Kidney (tissue), 14 donors: Measurements from ENCODE around the gene RAD17. TPM values are rescaled to one million over a fixed set of nuclear protein-coding genes. Genes with fewer than 3 reads are reported as not detected.
"Not testable (repeated sequence)": the region's sequence is repeated elsewhere in the genome, so short reads cannot be mapped to it uniquely, and the experiment has no call there.

Experiments used
- DNase-seq, 5 donors: peaks; one replicate each; pipeline ENCODE4 v3.0.0-alpha.2; 2013 to 2020
- FAIRE-seq: peaks from 2 replicates; lab custom pipeline; 2012; peaks lifted over from hg19 to GRCh38; lab: Jason Lieb, UNC
- H3K27ac ChIP-seq, 2 donors: one replicate each; pipeline ENCODE4 v1.7.0; 2013; ENCODE audit warnings: low read depth in 2 of 2, low read length in 2 of 2, inconsistent platforms in 1 of 2
- H3K27me3 ChIP-seq: one replicate; pipeline ENCODE4 v1.7.1; 2013; ENCODE audit warnings: low read length, inconsistent platforms; ENCODE audit not compliant: control insufficient read depth, insufficient read depth
- H3K36me3 ChIP-seq, 3 donors: one replicate each; pipeline versions ENCODE4 v1.7.0 to v1.7.1; 2013; ENCODE audit warnings: low read length in 3 of 3, control low read depth in 1 of 3, inconsistent platforms in 1 of 3; ENCODE audit not compliant: insufficient read depth in 3 of 3, control insufficient read depth in 2 of 3
- H3K4me1 ChIP-seq, 3 donors: one replicate each; pipeline versions ENCODE4 v1.7.0 to v1.7.1; 2013; ENCODE audit warnings: low read length in 3 of 3, inconsistent platforms in 1 of 3, low read depth in 1 of 3; ENCODE audit not compliant: control insufficient read depth in 2 of 3, insufficient read depth in 2 of 3
- H3K4me3 ChIP-seq, 3 donors: one replicate each; pipeline versions ENCODE4 v1.7.0 to v1.8.1; 2013; ENCODE audit warnings: low read length in 3 of 3, control low read depth in 1 of 3, inconsistent platforms in 1 of 3
- H3K9ac ChIP-seq, 3 donors: one replicate each; pipeline versions ENCODE4 v1.7.0 to v1.7.1; 2013; ENCODE audit warnings: low read length in 3 of 3, control low read depth in 1 of 3, inconsistent platforms in 1 of 3
- H3K9me3 ChIP-seq, 3 donors: one replicate each; pipeline versions ENCODE4 v1.7.0 to v1.7.1; 2013; ENCODE audit warnings: low read length in 3 of 3, control low read depth in 1 of 3, inconsistent platforms in 1 of 3; ENCODE audit not compliant: control insufficient read depth in 2 of 3, insufficient read depth in 1 of 3
- intact Hi-C: fragments of 100-400 bp; cut with DNase I; formaldehyde crosslinking; loops from one replicate; pipeline ENCODE4 v1.11.1; 2022
- polyA plus RNA-seq: library from polyadenylated mRNA; stranded (reverse); fragments of 350-450 nt; fragmentation: Illumina TruSeq; extraction: RNeasy Lipid Tissue Mini Kit (QIAGEN cat#74804); gene quantifications from one replicate; pipeline ENCODE4 v1.2.3, GENCODE V29; 2014; ENCODE audit warnings: low read depth, low replicate concordance; ENCODE audit not compliant: insufficient read depth
- total RNA-seq: library from RNA; stranded (reverse); fragmentation: NEBNext Ultra II Directional; extraction: Animal tissue kit (Norgen Biotek cat#: 25700); gene quantifications from one replicate; pipeline ENCODE4 v1.2.1, GENCODE V29; 2021
- TF ChIP-seq, protein P1 (sequence below): IDR thresholded peaks from 3 replicates; pipeline ENCODE4 v1.5.1; 2012; ENCODE audit warnings: mild to moderate bottlenecking, moderate library complexity, borderline replicate concordance; ENCODE audit not compliant: insufficient read depth; ENCODE audit errors: extremely low read depth
- donor health status: control.
- donor health status: control.
- donor health status: control.
- donor health status: control.
- donor health status: control.
- donor health status: DM: yes; HTN: yes; CAD: no.
- donor health status: Normal renal cell carcinoma (clear cell type).

The RAD17 gene
- total and polyA plus RNA-seq, 2 donors from 2014 or later, result 19.7 to 26.6 TPM

DNA sequence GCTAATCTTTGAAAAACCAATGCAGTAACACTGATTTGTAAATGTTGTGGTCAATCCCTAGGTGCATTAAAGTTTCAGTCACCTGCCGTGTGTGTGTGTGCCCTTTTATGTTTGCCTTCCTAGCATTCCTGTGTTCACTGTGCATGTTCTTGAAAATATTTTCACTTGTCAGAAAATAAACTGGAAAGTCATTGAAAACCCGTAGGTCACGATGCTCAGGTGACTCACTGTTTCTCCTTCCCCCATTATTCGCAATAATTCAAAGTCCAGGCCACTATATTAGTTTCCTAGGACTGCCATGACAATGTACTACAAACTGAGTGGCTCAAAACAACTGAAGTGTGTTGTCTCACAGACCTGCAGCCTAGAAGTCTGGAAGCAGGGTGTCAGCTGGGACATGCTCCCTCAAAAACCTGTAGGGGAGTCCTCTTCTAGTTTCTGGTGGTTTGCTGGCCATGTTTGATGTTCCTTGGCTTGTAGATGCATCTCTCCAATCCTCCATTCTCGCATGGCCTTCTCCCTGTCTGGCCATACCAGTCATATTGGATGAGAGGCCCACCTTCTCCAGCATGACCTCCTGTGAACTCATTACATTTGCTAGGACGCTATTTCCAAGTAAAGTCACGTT lies 74.6 kb downstream of the RAD17 start:
- Histone ChIP-seq H3K9ac (no peak overlapping the region), H3K36me3 (no peaks in the 10 kb centered on the region), H3K27me3 (no peaks in the 10 kb centered on the region), H3K4me1 (no peaks in the 10 kb centered on the region), H3K4me3 (no peak overlapping the region), H3K9me3 (no peaks in the 10 kb centered on the region), H3K27ac (peak overlapping the region; percentile 71 to 81)
- peak in 1 of 5 donors; percentile 39 for DNase-seq
- TF ChIP-seq, protein P1, sequence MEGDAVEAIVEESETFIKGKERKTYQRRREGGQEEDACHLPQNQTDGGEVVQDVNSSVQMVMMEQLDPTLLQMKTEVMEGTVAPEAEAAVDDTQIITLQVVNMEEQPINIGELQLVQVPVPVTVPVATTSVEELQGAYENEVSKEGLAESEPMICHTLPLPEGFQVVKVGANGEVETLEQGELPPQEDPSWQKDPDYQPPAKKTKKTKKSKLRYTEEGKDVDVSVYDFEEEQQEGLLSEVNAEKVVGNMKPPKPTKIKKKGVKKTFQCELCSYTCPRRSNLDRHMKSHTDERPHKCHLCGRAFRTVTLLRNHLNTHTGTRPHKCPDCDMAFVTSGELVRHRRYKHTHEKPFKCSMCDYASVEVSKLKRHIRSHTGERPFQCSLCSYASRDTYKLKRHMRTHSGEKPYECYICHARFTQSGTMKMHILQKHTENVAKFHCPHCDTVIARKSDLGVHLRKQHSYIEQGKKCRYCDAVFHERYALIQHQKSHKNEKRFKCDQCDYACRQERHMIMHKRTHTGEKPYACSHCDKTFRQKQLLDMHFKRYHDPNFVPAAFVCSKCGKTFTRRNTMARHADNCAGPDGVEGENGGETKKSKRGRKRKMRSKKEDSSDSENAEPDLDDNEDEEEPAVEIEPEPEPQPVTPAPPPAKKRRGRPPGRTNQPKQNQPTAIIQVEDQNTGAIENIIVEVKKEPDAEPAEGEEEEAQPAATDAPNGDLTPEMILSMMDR, result no peak
- FAIRE-seq, result peak; percentile 49
- intact Hi-C loops, result no loop called here

DNA sequence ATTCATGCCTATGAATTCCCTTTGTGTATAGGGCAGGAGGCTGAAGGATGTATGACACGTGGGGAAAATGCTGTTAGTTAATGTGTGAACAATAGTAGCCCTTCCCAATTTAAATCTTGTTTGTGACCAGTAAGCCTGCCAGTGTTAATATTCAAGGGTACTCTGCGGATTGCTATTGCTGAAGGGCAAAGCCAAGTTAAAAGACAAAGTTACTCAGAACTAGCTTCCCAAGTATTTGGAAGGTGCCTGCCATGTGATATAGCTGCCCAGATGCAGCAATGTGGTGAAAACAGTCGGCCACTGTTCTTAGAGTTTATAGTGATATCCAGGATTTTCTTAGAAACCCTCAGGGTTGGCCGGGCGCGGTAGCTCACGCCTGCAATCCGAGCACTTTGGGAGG lies 79.9 kb downstream of the RAD17 start:
- Histone ChIP-seq H3K9me3 (no peaks in the 10 kb centered on the region), H3K27ac (peak overlapping the region; percentile 3 to 66), H3K4me1 (peaks cover 0 to under 1% (median 0%) of the 10 kb centered on the region in 3 donors), H3K9ac (peak overlapping the region in 1 of 3 donors; percentile 41), H3K36me3 (no peaks in the 10 kb centered on the region), H3K4me3 (no peak overlapping the region), H3K27me3 (no peaks in the 10 kb centered on the region)
- TF ChIP-seq, protein P1, result no peak
- FAIRE-seq, result no peak
- intact Hi-C loops, result no loop called here
- peak in 1 of 5 donors; percentile 9 for DNase-seq

DNA sequence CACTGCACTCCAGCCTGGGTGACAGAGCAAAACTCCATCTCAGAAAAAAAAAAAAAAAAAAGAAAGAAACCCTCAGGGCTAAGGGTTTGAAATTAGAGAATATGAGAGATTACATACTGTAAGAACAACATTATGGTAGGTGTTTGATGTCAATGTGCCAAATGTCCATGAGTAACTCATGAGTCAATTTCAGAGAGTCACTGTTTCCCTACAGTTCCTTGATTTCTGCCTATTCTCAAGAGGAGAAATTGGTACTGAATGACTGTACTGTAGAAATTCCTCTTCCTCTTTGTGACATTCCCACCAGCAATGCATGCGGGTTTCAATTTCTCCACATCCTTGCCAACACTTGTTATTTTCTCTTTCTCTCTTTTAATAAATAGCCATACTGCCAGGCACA lies 80.5 kb downstream of the RAD17 start:
- TF ChIP-seq, protein P1, result no peak
- no peaks in the 10 kb centered on the region for H3K36me3 ChIP-seq
- no peak for FAIRE-seq
- no peak overlapping the region for H3K4me3 ChIP-seq
- H3K27me3 ChIP-seq, result no peaks in the 10 kb centered on the region
- DNase-seq, result no peak
- no peaks in the 10 kb centered on the region for H3K9me3 ChIP-seq
- intact Hi-C loops, result no loop called here
- no peak overlapping the region for H3K9ac ChIP-seq
- no peak overlapping the region for H3K27ac ChIP-seq
- peaks cover 0 to 2% (median 0%) of the 10 kb centered on the region in 3 donors for H3K4me1 ChIP-seq

DNA sequence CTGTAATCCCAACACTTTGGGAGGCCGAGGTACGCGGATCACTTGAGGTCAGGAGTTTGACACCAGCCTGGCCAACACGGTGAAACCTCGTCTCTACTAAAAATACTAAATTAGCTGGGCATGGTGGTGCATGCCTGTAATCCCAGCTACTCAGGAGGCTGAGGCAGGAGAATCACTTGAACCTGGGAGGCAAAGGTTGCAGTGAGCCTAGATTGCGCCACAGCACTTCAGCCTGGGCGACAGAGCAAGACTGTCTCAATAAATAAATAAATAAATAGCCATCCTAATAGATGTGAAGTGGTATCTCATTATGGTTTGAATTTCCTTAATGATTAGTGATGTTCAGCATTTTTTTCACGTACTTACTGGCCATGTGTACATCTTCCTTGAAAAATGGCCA lies 80.9 kb downstream of the RAD17 start:
- H3K27ac ChIP-seq, H3K9me3 ChIP-seq, DNase-seq, H3K36me3 ChIP-seq, intact Hi-C loops, H3K27me3 ChIP-seq, H3K9ac ChIP-seq, FAIRE-seq, H3K4me1 ChIP-seq, H3K4me3 ChIP-seq: not testable (repeated sequence)
